LNCAP (cell line): ENCODE measurements around the gene FER.

Experiments used
- TF ChIP-seq, protein P1 (sequence below): fragments of 450-650 bp; IDR thresholded peaks from 2 replicates; pipeline ENCODE4 v1.5.1; 2017; ENCODE audit warnings: mild to moderate bottlenecking

The FER gene

DNA sequence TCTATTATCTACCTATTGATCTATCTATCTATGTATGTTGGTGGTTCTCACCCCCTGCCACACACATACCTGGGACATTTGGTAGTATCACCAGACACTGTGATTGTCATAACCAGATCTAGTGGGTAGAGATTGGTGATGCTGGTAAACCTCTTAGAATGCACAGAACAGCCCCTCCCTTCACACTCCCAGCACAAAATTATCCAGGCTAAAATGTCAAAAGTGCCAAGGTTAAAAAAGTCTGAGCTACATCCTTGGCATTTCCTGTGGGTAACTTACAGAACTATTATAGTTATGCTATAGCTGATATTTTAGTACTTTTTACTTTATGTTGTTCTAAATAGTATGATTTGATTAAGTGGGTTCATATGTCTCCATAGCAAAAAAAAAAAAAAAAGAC, 151.0 kb downstream of the FER start:
- TF ChIP-seq, protein P1, sequence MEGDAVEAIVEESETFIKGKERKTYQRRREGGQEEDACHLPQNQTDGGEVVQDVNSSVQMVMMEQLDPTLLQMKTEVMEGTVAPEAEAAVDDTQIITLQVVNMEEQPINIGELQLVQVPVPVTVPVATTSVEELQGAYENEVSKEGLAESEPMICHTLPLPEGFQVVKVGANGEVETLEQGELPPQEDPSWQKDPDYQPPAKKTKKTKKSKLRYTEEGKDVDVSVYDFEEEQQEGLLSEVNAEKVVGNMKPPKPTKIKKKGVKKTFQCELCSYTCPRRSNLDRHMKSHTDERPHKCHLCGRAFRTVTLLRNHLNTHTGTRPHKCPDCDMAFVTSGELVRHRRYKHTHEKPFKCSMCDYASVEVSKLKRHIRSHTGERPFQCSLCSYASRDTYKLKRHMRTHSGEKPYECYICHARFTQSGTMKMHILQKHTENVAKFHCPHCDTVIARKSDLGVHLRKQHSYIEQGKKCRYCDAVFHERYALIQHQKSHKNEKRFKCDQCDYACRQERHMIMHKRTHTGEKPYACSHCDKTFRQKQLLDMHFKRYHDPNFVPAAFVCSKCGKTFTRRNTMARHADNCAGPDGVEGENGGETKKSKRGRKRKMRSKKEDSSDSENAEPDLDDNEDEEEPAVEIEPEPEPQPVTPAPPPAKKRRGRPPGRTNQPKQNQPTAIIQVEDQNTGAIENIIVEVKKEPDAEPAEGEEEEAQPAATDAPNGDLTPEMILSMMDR, result no peak

DNA sequence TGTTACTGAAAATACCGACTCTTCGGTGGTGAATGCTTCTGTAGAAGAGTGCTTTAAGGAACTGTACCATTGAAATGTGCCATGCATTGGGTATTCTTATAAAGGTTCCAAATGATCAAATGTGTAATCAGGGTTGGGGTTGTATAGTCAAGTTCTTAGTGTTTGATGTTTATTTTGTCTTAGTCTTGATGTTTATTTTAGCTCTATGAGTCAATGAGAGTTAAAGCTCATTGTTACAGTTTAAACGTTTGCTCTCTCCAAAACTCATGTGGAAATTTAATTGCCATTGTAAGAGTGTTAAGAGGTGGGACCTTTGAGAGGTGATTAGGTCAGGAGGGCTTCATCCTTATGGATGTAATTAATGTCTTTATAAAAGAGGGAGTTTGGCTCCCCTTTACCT, 153.0 kb downstream of the FER start:
- TF ChIP-seq, protein P1, result no peak

DNA sequence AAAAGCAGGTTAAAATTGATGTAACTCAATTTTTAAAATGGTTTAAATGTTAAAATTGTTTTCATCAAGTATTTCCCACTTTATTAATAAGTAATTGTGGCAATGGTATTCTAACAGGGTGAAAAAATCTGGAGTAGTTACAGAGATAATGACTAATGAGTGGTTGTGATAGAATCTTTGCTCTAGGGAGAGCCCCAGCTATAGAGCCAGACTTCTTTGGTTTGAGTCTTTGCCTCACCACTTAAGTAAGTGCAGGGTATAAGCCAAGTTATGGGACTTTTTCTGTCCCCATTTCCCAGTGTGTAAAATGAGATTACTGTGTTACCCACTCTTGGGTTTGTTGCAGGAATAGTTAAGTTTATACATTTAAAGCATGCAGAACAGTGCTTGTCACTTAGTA, 158.1 kb downstream of the FER start:
- TF ChIP-seq, protein P1, result no peak

DNA sequence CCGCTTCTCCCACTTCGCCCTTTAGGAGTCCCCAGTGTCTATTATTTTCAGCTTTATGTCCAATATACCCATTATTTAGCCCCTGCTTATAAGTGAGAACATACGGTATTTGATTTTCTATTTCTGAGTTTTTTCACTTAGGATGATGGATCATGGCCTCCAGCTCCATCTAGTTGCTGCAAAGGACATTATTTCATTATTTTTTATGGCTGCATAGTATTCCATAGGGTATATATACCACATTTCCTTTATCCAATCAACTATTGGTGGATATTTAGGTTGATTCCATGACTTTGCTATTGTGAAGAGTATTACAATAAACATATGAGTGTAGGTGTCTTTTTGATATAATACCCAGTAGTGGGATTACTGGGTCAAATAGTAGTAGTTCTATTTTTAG, 162.9 kb downstream of the FER start:
- TF ChIP-seq, protein P1, result no peak

DNA sequence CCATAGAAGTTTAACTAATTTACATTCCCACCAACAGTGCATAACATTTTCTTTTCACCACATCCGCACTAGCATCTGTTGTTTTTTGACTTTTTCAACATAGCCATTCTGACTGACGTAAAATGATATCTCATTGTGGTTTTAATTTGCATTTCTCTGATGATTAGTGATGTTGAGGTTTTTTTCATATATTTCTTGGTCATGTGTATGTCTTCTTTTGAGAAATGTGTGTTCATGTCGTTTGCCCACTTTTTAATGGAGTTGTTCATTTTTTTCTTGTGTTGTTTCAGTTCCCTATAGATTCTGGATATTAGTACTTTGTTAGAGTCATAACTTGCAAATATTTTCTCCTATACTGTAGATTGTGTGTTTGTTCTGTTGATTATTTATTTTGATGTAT, 163.4 kb downstream of the FER start:
- TF ChIP-seq, protein P1, result no peak

DNA sequence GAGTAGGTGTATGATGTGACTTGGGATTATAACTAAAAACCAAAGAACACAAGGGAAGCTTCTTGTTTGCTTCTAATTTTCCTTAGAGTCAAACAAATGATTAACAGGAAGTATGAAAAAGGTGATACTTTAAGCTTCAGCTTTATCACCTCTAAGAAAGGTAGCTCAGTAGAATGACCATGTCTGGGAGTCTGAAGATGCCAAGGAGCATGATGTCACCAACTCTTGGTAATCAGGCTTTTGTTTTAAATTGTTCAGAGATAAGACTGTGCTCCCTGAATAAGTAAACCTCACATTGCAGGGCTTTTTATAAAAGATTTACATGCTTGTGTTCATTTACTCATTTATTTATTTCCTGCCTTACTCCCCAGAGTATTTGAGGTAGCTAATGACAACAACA, 169.9 kb downstream of the FER start:
- TF ChIP-seq, protein P1, result no peak

DNA sequence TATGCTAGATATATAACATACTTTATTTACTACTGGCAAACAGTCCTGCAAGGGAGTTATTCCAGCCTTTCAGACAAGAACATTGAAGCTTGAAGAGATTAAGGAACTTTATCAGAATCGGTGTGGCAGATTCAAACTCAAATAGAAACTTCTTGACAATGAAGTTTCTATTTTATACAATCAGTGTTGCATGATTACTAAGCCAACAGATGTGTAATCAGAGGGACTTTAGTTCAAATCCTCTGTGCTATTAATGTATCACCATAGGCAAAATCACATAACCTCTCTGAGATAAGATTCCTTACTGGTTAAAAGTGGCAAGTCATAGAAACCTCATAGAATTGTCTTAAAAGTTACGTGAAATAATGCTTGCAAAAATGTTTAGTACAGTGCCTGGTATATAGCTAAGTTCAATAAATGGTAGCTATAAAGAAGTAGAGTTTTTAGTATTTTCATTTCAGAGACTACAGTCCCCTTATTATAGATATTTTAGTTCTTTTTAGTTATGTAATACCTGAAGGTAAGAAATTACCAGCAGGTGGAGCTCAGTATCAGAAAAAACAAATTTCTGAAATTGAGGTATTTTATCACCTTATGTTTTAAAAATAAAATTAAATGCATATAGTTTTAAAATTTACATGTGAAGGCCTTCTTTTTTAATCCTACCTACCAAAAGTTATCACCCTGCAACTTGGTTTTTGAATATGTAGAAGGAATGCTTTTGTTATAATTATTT, 172.1 kb downstream of the FER start:
- TF ChIP-seq, protein P1, result peak; percentile 57

DNA sequence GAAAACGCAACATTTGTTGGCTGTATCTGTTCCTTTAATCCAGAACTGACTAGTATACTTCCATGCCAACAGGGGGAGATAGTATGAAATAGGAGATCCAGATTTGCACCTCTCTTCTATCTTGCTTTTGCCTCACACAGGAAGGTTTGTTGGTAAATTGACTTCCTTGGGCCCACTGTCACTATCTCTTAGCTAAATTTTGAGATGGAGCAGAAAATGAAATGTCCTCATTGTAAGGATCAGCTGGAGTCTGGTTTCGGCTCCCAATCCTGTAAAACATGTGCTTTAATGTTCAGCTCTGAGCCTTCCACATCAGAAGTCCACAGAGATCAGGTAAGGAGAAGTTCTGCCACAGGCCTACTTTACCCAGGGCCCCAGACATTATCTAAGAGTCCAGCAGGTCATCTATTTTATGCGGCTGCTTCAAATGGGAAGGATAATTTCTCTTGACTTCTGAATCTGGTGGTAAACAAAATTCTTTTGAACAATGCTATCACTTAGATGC, 176.8 kb downstream of the FER start:
- TF ChIP-seq, protein P1, result no peak
